Ishikawa (cell line): Measurements from ENCODE around the gene ZW10.

Experiments
- CEBPB ChIP-seq: IDR thresholded peaks from 2 replicates; pipeline ENCODE4 v1.6.1; 2012
- CREB1 ChIP-seq: IDR thresholded peaks from 2 replicates; pipeline ENCODE4 v1.6.1; 2012; ENCODE audit warnings: low read depth
- EGR1 ChIP-seq: IDR thresholded peaks from 2 replicates; pipeline ENCODE4 v1.6.1; 2012
- EP300 ChIP-seq: IDR thresholded peaks from 2 replicates; pipeline ENCODE4 v1.6.1; 2012; ENCODE audit warnings: borderline replicate concordance
- FOXM1 ChIP-seq: IDR thresholded peaks from 2 replicates; pipeline ENCODE4 v1.6.1; 2012; ENCODE audit warnings: low read depth, borderline replicate concordance
- NFIC ChIP-seq: IDR thresholded peaks from 2 replicates; pipeline ENCODE4 v1.6.1; 2012
- RAD21 ChIP-seq: IDR thresholded peaks from 2 replicates; pipeline ENCODE4 v1.6.1; 2012; ENCODE audit warnings: low read depth
- TAF1 ChIP-seq: IDR thresholded peaks from 2 replicates; pipeline ENCODE4 v1.6.1; 2012; ENCODE audit warnings: low read depth, mild to moderate bottlenecking
- TCF12 ChIP-seq: IDR thresholded peaks from 2 replicates; pipeline ENCODE4 v1.6.1; 2012; ENCODE audit warnings: low read depth
- TEAD4 ChIP-seq: IDR thresholded peaks from 2 replicates; pipeline ENCODE4 v1.6.1; 2012
- YY1 ChIP-seq: IDR thresholded peaks from 2 replicates; pipeline ENCODE4 v1.6.1; 2012; ENCODE audit warnings: low read depth
- ZBTB7A ChIP-seq: IDR thresholded peaks from 2 replicates; pipeline ENCODE4 v1.6.1; 2012; ENCODE audit warnings: low read depth
- TF ChIP-seq, protein P1 (sequence below): IDR thresholded peaks from 2 replicates; pipeline ENCODE4 v1.6.1; 2012
- TF ChIP-seq, protein P2 (sequence below): IDR thresholded peaks from 2 replicates; pipeline ENCODE4 v1.6.1; 2012; ENCODE audit warnings: low read depth, mild to moderate bottlenecking
- TF ChIP-seq, protein P3 (sequence below): IDR thresholded peaks from 2 replicates; pipeline ENCODE4 v1.6.1; 2012

Gene ZW10

DNA sequence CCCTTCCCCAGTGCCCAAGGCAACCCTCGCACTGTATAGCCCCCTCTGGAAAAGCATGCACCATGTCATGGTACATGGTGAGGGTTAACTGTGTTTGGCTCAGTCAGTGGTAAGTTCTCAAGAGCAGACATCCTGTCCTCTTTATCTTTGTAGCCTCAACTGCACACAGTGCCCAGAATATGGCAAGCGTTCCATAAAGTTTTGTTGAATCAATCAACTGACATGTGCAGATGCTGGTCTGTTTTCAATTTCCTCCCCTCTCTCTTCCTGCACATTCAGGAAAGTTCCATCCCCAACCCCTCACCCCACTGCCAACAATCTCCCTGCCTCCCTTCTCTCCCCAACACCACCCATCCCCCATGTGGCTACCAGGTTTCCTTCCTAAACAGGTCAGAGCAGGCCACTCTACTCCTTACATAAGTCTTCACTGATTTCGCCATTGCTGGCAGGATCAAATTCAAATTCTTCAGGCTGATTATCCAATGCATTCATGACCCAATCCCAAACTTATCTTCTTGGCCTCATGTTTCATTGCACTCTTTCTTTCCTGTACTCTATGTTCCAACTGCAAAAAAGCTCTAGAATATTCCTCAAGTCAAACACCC, 51.9 kb downstream of the ZW10 start:
- TF ChIP-seq NFIC (no peak), RAD21 (no peak), CREB1 (no peak), ZBTB7A (no peak), TAF1 (no peak), YY1 (no peak), EGR1 (no peak)
- TF ChIP-seq, protein P1, sequence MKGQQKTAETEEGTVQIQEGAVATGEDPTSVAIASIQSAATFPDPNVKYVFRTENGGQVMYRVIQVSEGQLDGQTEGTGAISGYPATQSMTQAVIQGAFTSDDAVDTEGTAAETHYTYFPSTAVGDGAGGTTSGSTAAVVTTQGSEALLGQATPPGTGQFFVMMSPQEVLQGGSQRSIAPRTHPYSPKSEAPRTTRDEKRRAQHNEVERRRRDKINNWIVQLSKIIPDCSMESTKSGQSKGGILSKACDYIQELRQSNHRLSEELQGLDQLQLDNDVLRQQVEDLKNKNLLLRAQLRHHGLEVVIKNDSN, result no peak

DNA sequence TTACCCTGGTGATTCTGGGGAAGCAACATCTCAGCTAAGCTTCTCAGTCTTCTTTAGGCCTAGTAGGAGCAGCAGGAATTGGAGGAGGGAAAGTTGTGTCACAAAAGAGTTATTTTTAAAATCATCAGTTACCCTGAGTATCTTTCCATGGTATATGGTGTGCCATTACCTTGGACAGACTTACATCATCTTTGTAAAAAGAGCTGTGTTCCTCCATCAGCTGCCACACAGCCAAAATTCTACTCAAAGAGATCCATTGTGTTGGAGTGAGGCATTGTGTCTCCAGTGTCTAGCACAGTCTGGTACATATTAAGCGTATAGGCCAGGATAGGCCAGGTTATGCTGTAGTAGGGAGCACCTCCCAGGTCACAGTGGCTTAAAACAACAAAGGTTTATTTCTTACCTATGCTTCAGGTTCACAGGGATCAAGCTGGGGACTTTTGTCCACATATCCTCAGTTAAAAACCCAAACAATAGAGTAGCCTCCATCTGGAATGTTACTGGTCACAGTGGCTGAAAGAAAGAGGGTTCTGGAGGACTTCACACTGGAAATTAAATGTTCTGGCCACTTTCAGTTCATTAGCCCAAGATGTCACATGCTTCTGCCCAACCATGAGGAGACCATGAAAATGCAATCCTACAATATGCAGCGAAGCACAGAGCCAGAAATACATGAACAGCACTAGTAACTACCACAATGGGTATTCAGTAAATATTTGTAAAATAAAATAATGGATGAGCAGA, 57.4 kb downstream of the ZW10 start:
- TF ChIP-seq TEAD4 (no peak), ZBTB7A (no peak), TCF12 (no peak), CEBPB (no peak), EGR1 (no peak), CREB1 (no peak), EP300 (no peak), FOXM1 (no peak), YY1 (no peak)
- TF ChIP-seq, protein P2, sequence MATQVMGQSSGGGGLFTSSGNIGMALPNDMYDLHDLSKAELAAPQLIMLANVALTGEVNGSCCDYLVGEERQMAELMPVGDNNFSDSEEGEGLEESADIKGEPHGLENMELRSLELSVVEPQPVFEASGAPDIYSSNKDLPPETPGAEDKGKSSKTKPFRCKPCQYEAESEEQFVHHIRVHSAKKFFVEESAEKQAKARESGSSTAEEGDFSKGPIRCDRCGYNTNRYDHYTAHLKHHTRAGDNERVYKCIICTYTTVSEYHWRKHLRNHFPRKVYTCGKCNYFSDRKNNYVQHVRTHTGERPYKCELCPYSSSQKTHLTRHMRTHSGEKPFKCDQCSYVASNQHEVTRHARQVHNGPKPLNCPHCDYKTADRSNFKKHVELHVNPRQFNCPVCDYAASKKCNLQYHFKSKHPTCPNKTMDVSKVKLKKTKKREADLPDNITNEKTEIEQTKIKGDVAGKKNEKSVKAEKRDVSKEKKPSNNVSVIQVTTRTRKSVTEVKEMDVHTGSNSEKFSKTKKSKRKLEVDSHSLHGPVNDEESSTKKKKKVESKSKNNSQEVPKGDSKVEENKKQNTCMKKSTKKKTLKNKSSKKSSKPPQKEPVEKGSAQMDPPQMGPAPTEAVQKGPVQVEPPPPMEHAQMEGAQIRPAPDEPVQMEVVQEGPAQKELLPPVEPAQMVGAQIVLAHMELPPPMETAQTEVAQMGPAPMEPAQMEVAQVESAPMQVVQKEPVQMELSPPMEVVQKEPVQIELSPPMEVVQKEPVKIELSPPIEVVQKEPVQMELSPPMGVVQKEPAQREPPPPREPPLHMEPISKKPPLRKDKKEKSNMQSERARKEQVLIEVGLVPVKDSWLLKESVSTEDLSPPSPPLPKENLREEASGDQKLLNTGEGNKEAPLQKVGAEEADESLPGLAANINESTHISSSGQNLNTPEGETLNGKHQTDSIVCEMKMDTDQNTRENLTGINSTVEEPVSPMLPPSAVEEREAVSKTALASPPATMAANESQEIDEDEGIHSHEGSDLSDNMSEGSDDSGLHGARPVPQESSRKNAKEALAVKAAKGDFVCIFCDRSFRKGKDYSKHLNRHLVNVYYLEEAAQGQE, result no peak

DNA sequence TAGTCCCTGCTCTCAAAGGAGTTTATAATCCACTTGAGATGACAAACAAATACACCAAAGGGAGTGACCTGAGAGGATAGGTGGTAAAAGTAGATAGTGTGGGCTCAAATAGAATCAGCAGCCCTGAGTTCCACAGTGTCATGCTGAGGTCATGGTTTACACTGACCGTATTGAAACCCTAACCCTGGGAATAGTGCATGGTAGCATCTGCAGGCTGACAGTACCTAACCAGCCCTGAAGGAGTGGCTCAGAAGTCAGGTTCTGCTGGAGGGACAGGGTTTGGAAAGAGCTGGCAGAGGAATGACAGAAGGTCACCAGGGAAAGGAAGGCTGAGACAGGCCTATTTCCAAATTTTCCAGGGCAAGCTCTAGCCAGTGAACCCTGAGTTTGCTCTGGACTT, 58.2 kb downstream of the ZW10 start:
- no peak for TF ChIP-seq CREB1
- TF ChIP-seq, protein P3, sequence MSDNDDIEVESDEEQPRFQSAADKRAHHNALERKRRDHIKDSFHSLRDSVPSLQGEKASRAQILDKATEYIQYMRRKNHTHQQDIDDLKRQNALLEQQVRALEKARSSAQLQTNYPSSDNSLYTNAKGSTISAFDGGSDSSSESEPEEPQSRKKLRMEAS, result no peak
- no peak for TF ChIP-seq EP300
- TF ChIP-seq TAF1, result no peak
- no peak for TF ChIP-seq RAD21
- TF ChIP-seq TCF12, result no peak
- no peak for TF ChIP-seq FOXM1
- no peak for TF ChIP-seq NFIC
- no peak for TF ChIP-seq CEBPB
- no peak for TF ChIP-seq EGR1
- no peak for TF ChIP-seq YY1

DNA sequence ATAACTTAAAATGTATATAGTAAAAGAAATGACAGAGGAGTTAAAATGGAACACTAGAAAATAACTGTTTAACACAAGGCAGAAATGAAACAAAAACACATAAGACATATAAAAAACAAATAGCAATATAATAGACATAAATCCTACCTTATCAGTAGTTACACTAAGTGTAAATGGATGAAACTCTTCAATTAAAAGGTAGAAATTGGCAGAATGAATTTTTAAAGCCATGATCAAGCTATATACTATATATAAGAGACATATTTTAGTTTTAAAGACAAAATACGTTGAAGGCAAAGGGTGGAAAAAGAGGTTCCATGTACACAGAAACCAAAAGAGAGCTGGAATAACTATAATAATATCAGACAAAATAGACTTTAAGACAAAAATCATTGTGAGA, 62.5 kb downstream of the ZW10 start:
- TF ChIP-seq, protein P2, result no peak
- no peak for TF ChIP-seq CEBPB
- no peak for TF ChIP-seq EGR1
- TF ChIP-seq TEAD4, result no peak
- no peak for TF ChIP-seq TAF1
- TF ChIP-seq TCF12, result no peak
- no peak for TF ChIP-seq ZBTB7A

DNA sequence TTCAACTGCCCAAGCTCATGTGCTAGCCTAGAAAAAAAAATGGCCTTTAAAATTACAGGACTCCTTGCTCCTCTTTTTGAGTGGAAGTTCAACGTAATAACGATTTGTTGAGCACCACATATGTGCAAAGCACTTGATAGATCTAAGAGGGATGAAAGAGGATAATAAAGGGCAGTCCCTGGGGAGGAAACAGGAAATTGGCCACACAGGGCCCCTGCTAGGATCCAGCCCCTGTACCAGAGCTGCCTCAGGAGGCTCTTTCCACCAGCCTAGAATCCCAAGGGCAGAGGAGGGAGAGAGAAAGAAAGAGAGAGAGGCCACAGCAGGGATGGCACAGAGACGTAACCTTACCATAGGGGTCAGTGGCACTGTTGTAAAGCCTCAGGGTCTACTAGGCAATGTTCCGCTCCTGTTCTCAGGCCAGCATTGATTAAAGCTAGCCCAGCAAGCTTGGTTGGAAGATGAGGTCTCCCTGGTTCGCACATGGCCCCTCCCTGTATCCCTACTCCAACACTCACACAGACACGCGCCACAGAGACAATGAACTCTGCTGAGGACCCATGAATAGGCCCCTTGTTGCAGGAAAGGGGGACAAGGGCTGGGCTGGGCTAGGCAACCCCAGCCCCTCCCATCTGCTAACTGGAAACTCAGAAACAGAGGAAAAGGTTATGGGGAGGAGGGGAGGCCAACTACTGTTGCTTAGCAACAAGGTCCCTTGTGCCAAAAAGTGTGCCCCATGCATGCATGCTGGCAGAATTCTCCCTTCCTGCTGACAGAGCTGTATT, 67.4 kb downstream of the ZW10 start, which contains the start of gene TMPRSS5:
Gene TMPRSS5 (minus strand): TSS at position 438 of the 785 bp plus-strand sequence. CDS start 84 bp downstream, at position 354.
- TF ChIP-seq CREB1 (no peak), RAD21 (no peak), CEBPB (no peak), TCF12 (no peak), YY1 (no peak), EGR1 (no peak), TAF1 (no peak), FOXM1 (no peak), ZBTB7A (no peak), EP300 (no peak), TEAD4 (no peak), NFIC (no peak)
- TF ChIP-seq, protein P3, result no peak
- TF ChIP-seq, protein P1, result no peak
